GM19193 (cell line): ENCODE results near the gene GRHPR.

Source experiments
- POLR2A ChIP-seq: IDR thresholded peaks from 4 replicates; pipeline ENCODE4 v1.6.1; 2011; ENCODE audit not compliant: insufficient read depth, insufficient read length; ENCODE audit errors: extremely low read depth

The GRHPR gene

GRCh38 chr9:37486256-37486615, 63.7 kb downstream of the GRHPR start:
- TF ChIP-seq POLR2A = no peak
